ENCODE results near the gene SASH1.

DNA sequence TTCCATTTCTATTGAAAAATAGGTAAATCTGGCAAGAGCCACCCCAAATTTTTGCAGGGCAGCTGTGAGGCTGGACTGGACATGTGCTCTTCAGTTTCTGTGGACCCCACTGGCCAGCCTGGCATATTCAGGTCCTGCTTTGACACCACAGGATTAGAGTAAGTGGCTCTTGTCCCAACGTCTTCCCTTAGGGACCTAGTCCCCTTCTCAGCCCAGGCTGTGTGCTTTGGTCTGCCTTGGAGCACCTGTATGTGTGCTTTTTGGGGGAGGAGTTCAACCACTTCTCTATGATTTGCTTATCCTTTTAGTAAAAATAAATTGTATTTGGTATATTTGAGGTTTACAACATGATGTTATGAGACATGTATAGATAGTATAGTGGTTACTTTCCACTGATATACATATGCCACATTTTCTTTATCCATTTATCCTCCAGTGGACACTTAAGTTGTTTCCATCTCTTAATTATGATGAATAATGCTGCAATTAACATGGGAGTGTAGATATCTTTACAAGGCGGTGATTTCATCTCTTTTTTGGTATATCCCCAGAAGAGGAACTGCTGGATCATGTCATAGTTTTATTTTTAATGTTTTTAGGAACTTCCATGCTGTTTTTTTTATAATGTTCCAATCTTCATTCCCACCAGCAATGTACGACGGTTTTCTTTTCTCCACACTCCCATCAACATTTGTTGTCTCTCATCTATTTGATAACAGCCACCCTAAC is 236.4 kb downstream of the SASH1 start:
- TF ChIP-seq, protein P1, sequence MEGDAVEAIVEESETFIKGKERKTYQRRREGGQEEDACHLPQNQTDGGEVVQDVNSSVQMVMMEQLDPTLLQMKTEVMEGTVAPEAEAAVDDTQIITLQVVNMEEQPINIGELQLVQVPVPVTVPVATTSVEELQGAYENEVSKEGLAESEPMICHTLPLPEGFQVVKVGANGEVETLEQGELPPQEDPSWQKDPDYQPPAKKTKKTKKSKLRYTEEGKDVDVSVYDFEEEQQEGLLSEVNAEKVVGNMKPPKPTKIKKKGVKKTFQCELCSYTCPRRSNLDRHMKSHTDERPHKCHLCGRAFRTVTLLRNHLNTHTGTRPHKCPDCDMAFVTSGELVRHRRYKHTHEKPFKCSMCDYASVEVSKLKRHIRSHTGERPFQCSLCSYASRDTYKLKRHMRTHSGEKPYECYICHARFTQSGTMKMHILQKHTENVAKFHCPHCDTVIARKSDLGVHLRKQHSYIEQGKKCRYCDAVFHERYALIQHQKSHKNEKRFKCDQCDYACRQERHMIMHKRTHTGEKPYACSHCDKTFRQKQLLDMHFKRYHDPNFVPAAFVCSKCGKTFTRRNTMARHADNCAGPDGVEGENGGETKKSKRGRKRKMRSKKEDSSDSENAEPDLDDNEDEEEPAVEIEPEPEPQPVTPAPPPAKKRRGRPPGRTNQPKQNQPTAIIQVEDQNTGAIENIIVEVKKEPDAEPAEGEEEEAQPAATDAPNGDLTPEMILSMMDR (conservative IDR thresholded peaks at IDR 0.05 in 1 of 2, IDR thresholded peaks at IDR 0.05 in 1 of 2; ENCODE audit: low read depth in 1 of 2, low read length in 2 of 2), result no peak
- no peak for TF ChIP-seq EZH2 (IDR thresholded peaks at IDR 0.05; ENCODE audit: low read length, missing control alignments)
